HG03521 (cell line): ENCODE results near the gene KHDC1L.
"Not testable (repeated sequence)": the region's sequence is repeated elsewhere in the genome, so short reads cannot be mapped to it uniquely, and the experiment has no call there.

Experiments
- ATAC-seq: cut with Tn5 transposase; IDR thresholded peaks from one replicate; pipeline ENCODE4 v1.9.1; 2021; ENCODE audit warnings: mild to moderate bottlenecking, moderate library complexity; ENCODE audit not compliant: unreplicated experiment

The KHDC1L gene

DNA sequence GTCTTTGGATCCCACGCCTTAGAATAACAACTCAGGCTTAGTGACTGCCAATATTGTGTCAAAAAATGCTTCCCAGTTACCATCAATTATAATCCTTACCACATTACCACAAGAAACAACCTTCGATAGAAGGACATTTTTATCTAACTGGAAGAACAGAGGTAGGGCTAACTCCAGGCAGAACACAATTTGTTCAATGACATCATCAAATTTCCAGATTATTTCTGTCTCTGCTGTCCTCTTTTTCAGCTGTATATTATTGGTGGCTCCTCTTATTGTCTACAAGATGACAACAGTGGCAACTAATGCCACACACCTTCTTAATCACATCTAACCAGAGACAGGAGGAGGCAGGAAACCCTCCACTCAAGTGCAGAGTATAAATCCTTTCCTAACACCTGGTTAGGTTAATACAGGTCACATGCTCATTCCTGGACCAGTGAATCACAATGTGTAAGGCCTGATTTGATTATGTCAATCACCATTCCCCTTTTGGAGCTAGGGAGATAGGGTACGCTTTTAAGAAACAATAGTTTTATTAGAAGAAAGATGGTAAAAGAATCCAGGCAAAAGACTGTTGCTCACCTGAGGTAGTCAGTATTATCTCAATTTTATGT, 18.0 kb downstream of the KHDC1L start:
- no peak for ATAC-seq

DNA sequence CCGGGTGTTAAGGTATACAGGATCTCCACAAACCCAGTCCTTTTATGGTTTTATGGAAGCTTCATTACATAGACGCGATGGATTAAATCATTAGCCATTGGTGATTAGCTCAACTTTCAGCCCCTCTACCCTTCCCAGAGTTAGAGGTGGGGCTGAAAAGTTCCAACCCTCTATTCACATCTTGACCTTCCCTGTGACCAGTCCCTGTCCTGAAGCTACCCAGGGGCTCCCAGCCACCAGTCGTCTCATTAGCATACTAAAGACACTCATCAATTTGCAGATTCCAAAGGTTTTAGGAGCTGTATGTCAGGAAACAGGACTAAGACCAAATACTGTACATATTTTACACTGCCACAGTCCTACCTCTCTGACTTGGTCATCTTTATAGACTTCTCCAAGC, 21.0 kb downstream of the KHDC1L start:
- no peak for ATAC-seq

DNA sequence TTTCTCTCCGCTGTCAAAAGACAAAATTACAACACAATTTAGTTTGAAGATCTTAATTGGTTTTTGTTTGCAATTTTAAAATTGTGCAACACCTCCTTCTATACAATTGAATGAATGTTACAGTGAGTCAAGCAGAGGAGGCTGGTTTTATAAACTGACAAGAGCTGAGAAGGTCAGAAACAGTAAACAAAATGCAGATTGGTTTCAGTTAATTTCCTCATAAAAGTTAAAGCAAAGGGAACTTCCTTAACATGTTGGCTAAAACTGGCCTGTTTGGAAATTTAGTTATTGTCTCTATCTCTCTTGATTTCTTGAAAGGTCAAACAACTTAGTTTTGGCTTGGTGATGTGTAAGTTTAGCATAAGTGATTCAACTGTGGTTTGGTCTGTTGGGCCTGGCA, 22.2 kb downstream of the KHDC1L start:
- no peak for ATAC-seq

DNA sequence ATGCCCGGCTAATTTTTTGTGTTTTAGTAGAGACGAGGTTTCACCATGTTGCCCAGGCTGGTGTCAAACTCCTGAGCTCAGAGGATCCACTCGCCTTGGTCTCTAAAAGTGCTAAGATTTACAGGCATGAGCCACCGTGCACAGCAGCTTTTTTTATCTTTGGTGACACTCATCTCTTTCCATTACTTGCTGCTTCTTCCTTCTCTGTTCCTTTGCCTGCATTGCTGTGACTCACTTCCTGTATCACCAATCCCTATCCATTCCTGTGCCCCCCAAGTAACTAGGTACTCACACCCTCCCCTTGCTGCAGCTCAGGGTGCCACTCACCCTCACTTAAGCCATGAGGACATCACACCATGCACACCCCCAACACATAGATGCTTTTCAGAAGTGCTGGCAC, 24.6 kb downstream of the KHDC1L start:
- no peak for ATAC-seq

DNA sequence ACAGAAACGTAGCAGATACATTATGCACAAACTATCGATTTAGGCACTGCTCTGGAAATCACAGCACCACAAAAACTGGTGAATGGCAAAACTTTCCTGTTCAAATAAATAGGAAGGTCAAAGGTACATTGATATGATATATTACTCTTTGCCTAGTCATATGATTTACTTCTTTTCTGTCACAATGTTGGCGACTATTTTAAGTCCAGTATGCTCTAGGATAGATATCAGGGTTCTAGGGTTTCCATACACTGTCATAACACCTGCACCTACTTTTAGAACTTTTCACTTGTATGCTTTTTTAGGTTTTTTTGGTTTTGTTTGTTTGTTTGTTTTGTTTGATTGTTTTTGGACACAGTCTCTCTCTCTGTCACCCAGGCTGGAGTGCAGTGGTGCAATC, 25.0 kb downstream of the KHDC1L start:
- no peak for ATAC-seq

DNA sequence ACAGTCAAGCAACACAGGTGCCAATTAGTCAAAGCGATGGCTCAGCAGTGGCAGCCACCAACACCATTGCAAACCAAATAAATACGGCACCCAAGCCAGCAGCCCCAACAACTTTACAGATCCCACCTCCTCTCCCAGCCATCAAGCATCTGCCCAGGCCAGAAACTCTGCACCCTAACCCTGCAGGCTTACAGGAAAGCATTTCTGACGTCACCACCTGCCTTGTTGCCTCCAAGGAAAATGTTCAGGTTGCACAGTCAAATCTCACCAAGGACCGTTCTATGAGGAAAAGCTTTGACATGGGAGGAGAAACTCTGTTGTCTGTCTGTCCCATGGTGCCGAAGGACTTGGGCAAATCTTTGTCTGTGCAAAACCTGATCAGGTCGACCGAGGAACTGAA, 30.6 kb downstream of the KHDC1L start:
- no peak for ATAC-seq

DNA sequence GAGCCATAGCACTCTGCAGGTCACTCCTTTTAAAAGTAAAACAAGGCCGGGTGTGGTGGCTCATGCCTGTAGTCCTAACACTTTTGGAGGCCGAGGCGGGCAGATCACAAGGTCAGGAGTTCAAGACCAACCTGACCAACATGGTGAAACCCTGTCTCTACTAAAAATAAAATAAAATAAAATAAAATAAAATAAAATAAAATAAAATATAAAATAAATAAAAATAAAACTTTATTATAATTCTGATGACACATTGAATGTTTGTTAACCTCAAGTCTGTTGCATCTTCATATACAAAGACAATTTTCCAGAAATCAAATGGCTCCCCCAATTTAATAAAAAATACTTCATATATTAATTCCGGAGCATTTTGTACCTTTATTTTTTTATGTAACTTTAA, 32.0 kb downstream of the KHDC1L start:
- not testable (repeated sequence) for ATAC-seq

DNA sequence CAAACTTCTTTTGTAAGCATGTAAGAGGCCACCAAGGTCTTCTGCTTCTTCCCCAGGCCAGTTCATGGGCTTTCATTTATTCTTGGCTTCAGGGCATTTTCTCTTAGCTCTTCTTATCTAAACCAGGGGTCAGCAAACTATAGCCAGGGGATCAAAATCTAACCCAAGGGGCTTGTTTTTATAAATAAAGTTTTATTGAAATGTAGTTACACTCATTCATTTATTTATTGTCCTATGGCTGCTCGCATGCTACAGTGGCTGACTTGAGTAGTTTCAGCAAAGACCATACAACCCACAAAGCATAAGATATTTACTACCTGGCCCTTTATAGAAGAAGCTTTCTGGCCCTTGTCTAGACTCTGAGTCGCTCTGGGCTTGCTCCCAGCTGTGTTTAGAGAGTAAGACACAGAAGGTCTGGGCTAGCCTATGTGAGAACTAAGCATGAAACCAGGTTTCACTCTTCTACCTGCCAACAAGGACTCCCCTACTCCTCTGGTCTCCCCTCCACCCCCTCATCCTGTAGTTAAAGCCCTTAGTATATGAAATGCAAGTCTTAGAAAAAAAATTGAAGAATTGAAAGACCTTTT, 43.2 kb downstream of the KHDC1L start:
- ATAC-seq: no peak

DNA sequence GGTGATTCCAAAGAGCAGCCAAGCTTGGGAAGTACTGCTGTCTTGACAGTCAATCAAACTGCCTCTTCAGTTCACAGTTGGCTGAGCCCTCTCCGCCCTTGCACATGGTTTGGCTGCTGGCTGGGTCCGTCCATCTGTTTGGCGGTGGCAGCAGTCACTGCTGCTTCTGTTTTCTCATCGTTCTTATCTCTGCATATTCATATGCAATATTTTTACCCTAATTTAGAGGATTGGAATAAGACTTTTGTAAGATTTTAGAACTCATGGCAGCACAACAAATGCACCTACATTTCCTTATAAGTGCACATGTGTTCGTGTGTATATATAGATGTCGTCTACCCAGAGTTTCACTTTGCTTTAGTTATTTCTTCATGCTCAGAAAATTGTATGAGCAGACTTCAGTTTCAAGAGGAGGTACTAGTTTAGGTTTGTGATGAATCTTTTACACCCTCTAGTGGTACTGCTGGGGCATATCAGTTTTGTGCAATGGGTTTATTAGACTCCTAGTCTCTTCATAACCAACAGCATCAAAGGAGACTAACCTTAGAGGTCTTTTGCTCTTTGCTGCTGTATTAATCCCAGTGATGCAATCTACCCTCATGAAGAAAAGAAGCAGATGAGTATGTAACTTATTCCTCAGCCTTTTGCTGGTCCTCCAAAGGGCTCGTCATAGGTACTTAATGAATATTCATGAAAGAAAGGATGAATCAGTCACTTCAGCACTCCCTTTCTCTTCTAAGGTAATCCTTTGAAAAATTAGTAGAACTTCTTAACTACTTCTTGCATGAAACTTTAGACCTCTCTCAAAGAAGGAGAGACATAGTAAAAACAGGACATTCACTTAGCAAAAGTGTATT, 44.3 kb downstream of the KHDC1L start:
- peak; percentile 82 for ATAC-seq

DNA sequence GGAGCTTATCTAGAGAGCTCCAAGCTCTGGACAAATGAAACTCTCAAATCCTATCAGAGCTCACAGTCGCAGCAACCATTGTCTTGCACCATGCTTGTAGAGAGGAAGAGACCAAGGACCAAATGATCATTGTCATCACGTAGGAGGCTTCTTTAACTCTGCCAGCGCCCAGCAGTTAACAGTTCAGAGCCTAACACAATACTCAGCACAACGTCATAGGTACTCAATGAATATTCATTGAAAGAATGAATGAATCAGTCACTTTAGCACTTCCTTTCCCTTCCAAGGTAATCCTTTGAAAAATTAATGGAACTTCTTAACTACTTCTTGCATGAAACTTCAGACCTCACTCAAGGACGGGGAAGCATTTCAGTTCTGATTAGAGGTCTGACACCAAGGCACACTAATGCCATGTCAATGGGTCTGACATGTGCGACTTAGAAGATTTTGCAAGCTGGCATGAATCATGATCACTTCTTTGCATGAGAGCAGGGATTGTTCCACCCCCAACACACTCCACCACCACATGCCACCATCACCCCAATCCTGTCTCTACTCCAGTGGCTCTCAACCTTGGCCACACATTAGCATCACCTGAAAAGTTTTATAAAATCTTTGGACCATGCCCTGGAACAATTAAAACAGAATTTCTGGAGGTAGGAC, 45.1 kb downstream of the KHDC1L start:
- ATAC-seq: no peak

DNA sequence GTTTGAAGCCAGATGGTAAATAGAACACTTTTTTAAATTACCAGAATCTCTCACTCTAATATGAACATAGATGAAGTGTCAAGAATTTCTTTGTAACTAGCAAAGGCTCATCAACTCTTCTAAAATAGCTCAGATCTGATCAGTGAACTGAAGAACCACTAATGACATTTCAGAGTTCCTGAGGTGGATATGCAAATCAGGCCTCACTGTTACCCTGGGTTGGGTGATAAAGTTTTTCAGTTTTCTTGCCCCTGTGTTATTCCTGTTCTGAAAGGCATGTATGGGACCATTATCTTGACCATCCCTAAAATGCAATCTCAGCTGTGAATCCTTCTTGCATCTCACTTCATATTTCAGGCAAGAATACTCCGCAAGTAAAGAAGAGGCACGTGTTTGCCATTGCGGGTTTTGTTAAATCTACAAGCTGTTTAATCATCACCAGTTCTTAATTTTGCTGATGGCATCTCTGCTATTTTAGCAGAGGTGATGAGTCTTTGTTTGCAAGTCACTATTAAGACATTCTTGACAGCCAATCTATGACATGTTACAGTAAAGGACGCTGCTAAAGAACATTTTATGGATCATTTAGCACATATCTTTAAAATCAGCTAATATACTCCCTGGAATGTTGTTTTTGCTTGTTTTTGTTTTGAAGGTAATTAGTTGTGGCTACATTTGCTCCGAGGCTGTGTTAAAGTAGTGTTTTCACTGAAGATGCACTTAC, 47.9 kb downstream of the KHDC1L start:
- peak; percentile 47 for ATAC-seq

DNA sequence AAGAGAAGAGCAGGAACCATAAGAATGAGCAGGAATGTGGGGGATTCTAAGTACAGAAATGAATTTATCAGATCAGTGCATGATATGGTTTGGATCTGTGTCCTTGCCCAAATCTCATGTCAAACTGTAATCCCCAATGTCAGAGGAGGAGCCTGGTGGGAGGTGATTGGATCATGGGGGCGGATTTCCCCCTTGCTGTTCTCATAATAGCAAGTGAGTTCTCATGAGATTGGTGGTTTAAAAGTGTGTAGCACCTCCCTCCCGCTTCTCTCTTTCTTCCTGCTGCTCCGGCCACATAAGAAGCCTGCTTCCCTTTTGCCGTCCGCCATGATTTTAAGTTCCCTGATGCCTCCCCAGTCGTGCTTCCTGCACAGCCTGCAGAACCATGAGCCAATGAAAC, 49.2 kb downstream of the KHDC1L start:
- no peak for ATAC-seq

DNA sequence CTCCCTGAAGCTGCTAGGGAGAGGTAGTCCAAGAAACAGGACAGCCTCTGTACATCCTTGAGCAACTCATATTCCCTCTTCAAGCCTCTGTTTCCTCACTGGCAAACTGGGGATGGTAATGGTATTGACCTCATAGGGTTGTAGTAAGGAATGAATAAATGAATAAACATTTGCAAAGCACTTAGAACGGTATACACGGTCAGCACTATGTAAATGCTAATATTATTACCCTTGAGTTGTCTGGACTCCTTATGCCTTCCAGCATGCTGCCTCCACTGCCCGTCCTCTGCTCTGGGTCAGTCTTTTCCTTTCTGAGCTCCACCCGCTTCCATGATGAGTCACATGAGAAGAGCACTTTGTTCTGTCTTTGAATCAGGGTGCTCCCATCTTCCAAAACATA, 50.6 kb downstream of the KHDC1L start:
- no peak for ATAC-seq
